Osteoblast (primary cell): ENCODE data around the gene TNF. TPM values are rescaled to one million over a fixed set of nuclear protein-coding genes. Genes with fewer than 3 reads are reported as not detected.

Experiments
- DNase-seq: peaks from one replicate; pipeline ENCODE4 v3.0.0; 2011; ENCODE audit warnings: low spot score, mixed read lengths; ENCODE audit not compliant: insufficient read length; ENCODE audit errors: missing footprints
- H2AFZ ChIP-seq: 2 replicates; pipeline ENCODE4 v1.6.0; 2011; ENCODE audit warnings: mild to moderate bottlenecking, low read length
- H3K27ac ChIP-seq: 2 replicates; pipeline ENCODE4 v1.5.1; 2011; ENCODE audit warnings: mild to moderate bottlenecking, low read depth, low read length, moderate library complexity
- H3K27me3 ChIP-seq: 2 replicates; pipeline ENCODE4 v1.6.0; 2012; ENCODE audit warnings: mild to moderate bottlenecking, control low read depth, inconsistent platforms, low read length, moderate library complexity; ENCODE audit not compliant: insufficient read depth
- H3K36me3 ChIP-seq: 2 replicates; pipeline ENCODE4 v1.5.1; 2011; ENCODE audit warnings: mild to moderate bottlenecking, low read length, control low read depth, moderate library complexity; ENCODE audit not compliant: insufficient read depth
- H3K4me1 ChIP-seq: 2 replicates; pipeline ENCODE4 v1.5.1; 2011; ENCODE audit warnings: mild to moderate bottlenecking, low read length, control low read depth, moderate library complexity; ENCODE audit not compliant: insufficient read depth
- H3K4me2 ChIP-seq: 2 replicates; pipeline ENCODE4 v1.6.0; 2011; ENCODE audit warnings: mild to moderate bottlenecking, low read length; ENCODE audit not compliant: insufficient read depth
- H3K4me3 ChIP-seq: fragments of 200-600 bp; sonication (generic); 3 replicates; pipeline ENCODE4 v1.5.1; 2012; ENCODE audit warnings: mild to moderate bottlenecking, low read length, inconsistent platforms; ENCODE audit not compliant: insufficient read depth
- H3K79me2 ChIP-seq: 2 replicates; pipeline ENCODE4 v1.6.0; 2012; ENCODE audit warnings: mild to moderate bottlenecking, low read length, control low read depth, inconsistent platforms; ENCODE audit not compliant: insufficient read depth
- H3K9me3 ChIP-seq: 2 replicates; pipeline ENCODE4 v1.5.1; 2011; ENCODE audit warnings: low read depth, low read length, control low read depth
- H4K20me1 ChIP-seq: 2 replicates; pipeline ENCODE4 v1.6.0; 2012; ENCODE audit warnings: mild to moderate bottlenecking, low read length, control low read depth; ENCODE audit not compliant: insufficient read depth
- CTCF ChIP-seq: IDR thresholded peaks from 2 replicates; pipeline ENCODE4 v1.5.1; 2011; ENCODE audit warnings: mild to moderate bottlenecking, low read depth, low read length, moderate library complexity; ENCODE audit errors: extremely low read depth
- total RNA-seq: library from RNA; depleted of rRNA; stranded (reverse); fragments of >200 nt; gene quantifications from 2 replicates; pipeline ENCODE4 v1.2.3, GENCODE V29; 2012

TNF gene
- total RNA-seq, 1 donor, result not detected

- TF ChIP-seq CTCF, result no peak
- Histone ChIP-seq H3K4me3 (no peak overlapping the region), H4K20me1 (peaks cover 88% of the 10 kb centered on the region), H3K27ac (no peak overlapping the region), H3K79me2 (peaks cover 67% of the 10 kb centered on the region), H2AFZ (no peak overlapping the region), H3K4me1 (peaks cover 19% of the 10 kb centered on the region), H3K36me3 (peaks cover 97% of the 10 kb centered on the region), H3K27me3 (no peaks in the 10 kb centered on the region), H3K4me2 (no peak overlapping the region), H3K9me3 (no peaks in the 10 kb centered on the region)
- DNase-seq, result no peak
These were observed 39.6 kb upstream of the TNF start for GRCh38 chr6:31535538-31536324.

DNA sequence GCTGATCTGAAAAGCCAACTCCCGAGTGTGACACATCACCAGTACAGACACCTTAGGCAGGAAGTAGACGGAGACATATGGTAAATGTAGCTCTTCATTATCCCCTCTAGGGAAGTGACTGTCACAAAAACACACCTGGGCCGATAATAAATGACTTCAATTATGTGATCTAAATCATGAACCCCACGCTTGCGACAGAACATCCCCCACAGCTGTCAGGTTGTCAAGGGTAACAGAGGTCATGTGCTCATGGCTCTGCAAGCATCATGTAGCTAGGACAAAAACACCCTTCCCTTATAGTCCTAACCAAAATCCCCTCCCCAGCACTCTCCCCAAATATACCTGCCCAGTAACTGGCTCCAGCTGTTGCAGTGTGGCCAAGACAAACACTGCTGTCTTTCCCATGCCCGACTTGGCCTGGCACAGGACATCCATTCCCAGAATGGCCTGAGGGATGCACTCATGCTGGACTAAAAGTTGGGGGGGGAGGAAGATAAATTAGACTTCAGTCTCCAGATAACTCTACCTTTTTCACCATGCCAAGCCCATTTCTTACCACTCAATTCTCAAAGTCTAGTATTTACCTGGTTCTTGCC lies 36.5 kb upstream of the TNF start:
- Histone ChIP-seq H3K4me3 (peak overlapping the region; percentile 95), H3K79me2 (peaks cover 78% of the 10 kb centered on the region), H2AFZ (no peak overlapping the region), H3K4me1 (peaks cover 23% of the 10 kb centered on the region), H3K9me3 (no peaks in the 10 kb centered on the region), H3K36me3 (peaks cover 66% of the 10 kb centered on the region), H3K4me2 (peak overlapping the region; percentile 97), H4K20me1 (peaks cover 67% of the 10 kb centered on the region), H3K27me3 (no peaks in the 10 kb centered on the region), H3K27ac (peak overlapping the region; percentile 99)
- TF ChIP-seq CTCF, result no peak
- no peak for DNase-seq

- no peaks in the 10 kb centered on the region for H3K27me3 ChIP-seq
- no peaks in the 10 kb centered on the region for H3K9me3 ChIP-seq
- peaks cover 49% of the 10 kb centered on the region for H3K36me3 ChIP-seq
- H2AFZ ChIP-seq, result no peak overlapping the region
- DNase-seq, result no peak
- H3K4me1 ChIP-seq, result peaks cover 23% of the 10 kb centered on the region
- peak overlapping the region; percentile 99 for H3K27ac ChIP-seq
- no peak for TF ChIP-seq CTCF
- peaks cover 63% of the 10 kb centered on the region for H3K79me2 ChIP-seq
- peak overlapping the region; percentile 97 for H3K4me2 ChIP-seq
- peaks cover 50% of the 10 kb centered on the region for H4K20me1 ChIP-seq
- H3K4me3 ChIP-seq, result peak overlapping the region; percentile 95
These were observed 34.7 kb upstream of the TNF start for GRCh38 chr6:31540640-31541039.

GRCh38 chr6:31541059-31541657 lies 34.2 kb upstream of the TNF start:
- H3K27me3 ChIP-seq, result no peaks in the 10 kb centered on the region
- H3K4me1 ChIP-seq, result peaks cover 23% of the 10 kb centered on the region
- peak; percentile 37 for DNase-seq
- peaks cover 44% of the 10 kb centered on the region for H3K36me3 ChIP-seq
- H4K20me1 ChIP-seq, result peaks cover 45% of the 10 kb centered on the region
- no peak for TF ChIP-seq CTCF
- H3K4me2 ChIP-seq, result peak overlapping the region; percentile 97
- H3K79me2 ChIP-seq, result peaks cover 58% of the 10 kb centered on the region
- peak overlapping the region; percentile 97 for H2AFZ ChIP-seq
- peak overlapping the region; percentile 99 for H3K27ac ChIP-seq
- H3K9me3 ChIP-seq, result no peaks in the 10 kb centered on the region
- H3K4me3 ChIP-seq, result peak overlapping the region; percentile 95
